HEK293 (cell line): Measurements from ENCODE around the gene CCDC112.

ENCODE experiments used
- CTCF ChIA-PET: fragments of 350-600 bp; formaldehyde crosslinking; extraction: SDS; loops from one replicate; lab custom pipeline; 2021; ENCODE audit warnings: antibody characterized with exemption; lab: Yijun Ruan, JAX
- POLR2A ChIA-PET: fragments of 300-600 bp; formaldehyde crosslinking; extraction: SDS; loops from one replicate; lab custom pipeline; 2020; ENCODE audit warnings: antibody characterized with exemption, inconsistent platforms; lab: Yijun Ruan, JAX
- H3K27ac ChIP-seq: fragments of 200-500 bp; sonication (Bioruptor generic); 2 replicates; pipeline ENCODE4 v1.5.1; 2014; ENCODE audit warnings: low read depth, low read length, control low read depth, inconsistent platforms; ENCODE audit errors: extremely low read depth
- H3K36me3 ChIP-seq, 2 experiments: fragments of 200-500 bp in 1 of 2; sonication (Bioruptor generic) in 1 of 2; 1 replicate in 1 of 2; 2 replicates in 1 of 2; pipeline ENCODE4 v1.5.1; 2014 to 2017; ENCODE audit warnings: inconsistent platforms in 2 of 2, low read length in 2 of 2; ENCODE audit not compliant: control insufficient read depth in 2 of 2, insufficient read depth in 1 of 2
- H3K4me1 ChIP-seq: fragments of 200-500 bp; sonication (Bioruptor generic); 2 replicates; pipeline ENCODE4 v1.5.1; 2014; ENCODE audit warnings: mild to moderate bottlenecking, low read length, inconsistent platforms; ENCODE audit not compliant: control insufficient read depth, insufficient read depth
- H3K4me3 ChIP-seq: 2 replicates; pipeline ENCODE4 v1.5.1; 2011; ENCODE audit warnings: low read depth, mild to moderate bottlenecking, control low read depth, low read length, moderate library complexity
- H3K9me3 ChIP-seq: fragments of 200-500 bp; sonication (Bioruptor generic); 2 replicates; pipeline ENCODE4 v1.5.1; 2014; ENCODE audit warnings: low read depth, low read length, inconsistent platforms; ENCODE audit not compliant: control insufficient read depth, insufficient read depth
- HOXD13 ChIP-seq: sonication (generic); formaldehyde crosslinking; IDR thresholded peaks from 2 replicates; pipeline ENCODE4 v1.8.0; 2022; ENCODE audit warnings: missing genetic modification reagents, borderline replicate concordance
- MZF1 ChIP-seq: fragments of 450-650 bp; formaldehyde crosslinking; IDR thresholded peaks from 2 replicates; pipeline ENCODE4 v1.5.1; 2017; ENCODE audit warnings: missing biosample characterization, missing genetic modification characterization, borderline replicate concordance
- SETDB1 ChIP-seq: IDR thresholded peaks from one replicate; pipeline ENCODE4 v1.6.1; 2017; ENCODE audit warnings: mild to moderate bottlenecking, low read length, moderate library complexity, mixed read lengths; ENCODE audit not compliant: insufficient read length
- ZBTB17 ChIP-seq: fragments of 450-650 bp; formaldehyde crosslinking; IDR thresholded peaks from 2 replicates; pipeline ENCODE4 v1.5.1; 2016; ENCODE audit warnings: missing biosample characterization, missing genetic modification characterization
- ZNF140 ChIP-seq: fragments of 450-650 bp; formaldehyde crosslinking; IDR thresholded peaks from 2 replicates; pipeline ENCODE4 v1.5.1; 2016; ENCODE audit warnings: missing biosample characterization, missing genetic modification characterization
- ZNF2 ChIP-seq: fragments of 450-650 bp; formaldehyde crosslinking; IDR thresholded peaks from 2 replicates; pipeline ENCODE4 v1.5.1; 2016; ENCODE audit warnings: missing biosample characterization, missing genetic modification characterization
- ZNF214 ChIP-seq: fragments of 450-650 bp; formaldehyde crosslinking; IDR thresholded peaks from 2 replicates; pipeline ENCODE4 v1.5.1; 2017; ENCODE audit warnings: missing biosample characterization, mild to moderate bottlenecking, missing genetic modification characterization, borderline replicate concordance
- ZNF391 ChIP-seq: fragments of 450-650 bp; formaldehyde crosslinking; IDR thresholded peaks from 2 replicates; pipeline ENCODE4 v1.5.1; 2016; ENCODE audit warnings: low read depth, missing biosample characterization, missing genetic modification characterization, borderline replicate concordance
- ZNF394 ChIP-seq: fragments of 450-650 bp; formaldehyde crosslinking; IDR thresholded peaks from 2 replicates; pipeline ENCODE4 v1.5.1; 2016; ENCODE audit warnings: missing biosample characterization, missing genetic modification characterization, mild to moderate bottlenecking, moderate library complexity, borderline replicate concordance
- ZNF433 ChIP-seq: fragments of 450-650 bp; formaldehyde crosslinking; IDR thresholded peaks from 2 replicates; pipeline ENCODE4 v1.5.1; 2016; ENCODE audit warnings: missing biosample characterization, missing genetic modification characterization, low read depth
- ZNF544 ChIP-seq: fragments of 450-650 bp; formaldehyde crosslinking; IDR thresholded peaks from 2 replicates; pipeline ENCODE4 v1.5.0; 2017; ENCODE audit warnings: missing biosample characterization, missing genetic modification characterization
- ZNF629 ChIP-seq: fragments of 450-650 bp; formaldehyde crosslinking; IDR thresholded peaks from 2 replicates; pipeline ENCODE4 v1.5.1; 2017; ENCODE audit warnings: missing biosample characterization, missing genetic modification characterization
- ZNF670 ChIP-seq: fragments of 450-650 bp; formaldehyde crosslinking; IDR thresholded peaks from 2 replicates; pipeline ENCODE4 v1.5.1; 2016; ENCODE audit warnings: missing biosample characterization, missing genetic modification characterization, low read depth
- ZNF677 ChIP-seq: fragments of 450-650 bp; IDR thresholded peaks from 2 replicates; pipeline ENCODE4 v1.5.0; 2018; ENCODE audit warnings: missing biosample characterization, mild to moderate bottlenecking, missing genetic modification characterization, moderate library complexity
- TF ChIP-seq, protein P1 (sequence below): fragments of 450-650 bp; formaldehyde crosslinking; IDR thresholded peaks from 2 replicates; pipeline ENCODE4 v1.5.1; 2016; ENCODE audit warnings: missing biosample characterization, missing genetic modification characterization, borderline replicate concordance
- TF ChIP-seq, protein P2 (sequence below): fragments of 450-650 bp; formaldehyde crosslinking; IDR thresholded peaks from 2 replicates; pipeline ENCODE4 v1.5.1; 2017; ENCODE audit warnings: missing biosample characterization, missing genetic modification characterization
- TF ChIP-seq, protein P3 (sequence below): fragments of 450-650 bp; formaldehyde crosslinking; IDR thresholded peaks from 2 replicates; pipeline ENCODE4 v1.5.1; 2016; ENCODE audit warnings: missing biosample characterization, missing genetic modification characterization
- TF ChIP-seq, protein P4 (sequence below): fragments of 450-650 bp; formaldehyde crosslinking; IDR thresholded peaks from 2 replicates; pipeline ENCODE4 v1.5.1; 2016; ENCODE audit warnings: missing biosample characterization, missing genetic modification characterization
- TF ChIP-seq, protein P5 (sequence below): fragments of 450-650 bp; formaldehyde crosslinking; optimal IDR thresholded peaks from 2 replicates; pipeline ENCODE3; 2016; ENCODE audit warnings: missing biosample characterization, mild to moderate bottlenecking, missing genetic modification characterization

Gene CCDC112

DNA sequence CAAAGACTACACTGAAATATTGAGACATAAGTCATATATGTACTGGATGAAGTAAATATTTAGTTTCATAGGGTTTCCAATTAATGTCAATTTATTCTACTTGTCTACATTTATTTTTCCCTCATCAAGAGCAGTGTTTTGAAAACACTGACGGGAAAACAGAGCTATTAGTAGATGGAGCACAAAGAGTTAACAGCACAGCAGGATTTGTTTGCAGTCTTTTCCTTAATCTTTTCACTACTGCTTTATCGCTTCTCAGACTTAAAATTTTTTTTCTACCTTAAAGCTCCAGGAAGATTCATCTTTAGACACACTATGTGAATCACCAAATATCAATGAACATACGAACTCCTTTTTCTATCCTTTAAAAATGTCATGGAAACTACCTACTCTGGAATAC is 59.4 kb downstream of the CCDC112 start (continued):
- TF ChIP-seq, protein P1, sequence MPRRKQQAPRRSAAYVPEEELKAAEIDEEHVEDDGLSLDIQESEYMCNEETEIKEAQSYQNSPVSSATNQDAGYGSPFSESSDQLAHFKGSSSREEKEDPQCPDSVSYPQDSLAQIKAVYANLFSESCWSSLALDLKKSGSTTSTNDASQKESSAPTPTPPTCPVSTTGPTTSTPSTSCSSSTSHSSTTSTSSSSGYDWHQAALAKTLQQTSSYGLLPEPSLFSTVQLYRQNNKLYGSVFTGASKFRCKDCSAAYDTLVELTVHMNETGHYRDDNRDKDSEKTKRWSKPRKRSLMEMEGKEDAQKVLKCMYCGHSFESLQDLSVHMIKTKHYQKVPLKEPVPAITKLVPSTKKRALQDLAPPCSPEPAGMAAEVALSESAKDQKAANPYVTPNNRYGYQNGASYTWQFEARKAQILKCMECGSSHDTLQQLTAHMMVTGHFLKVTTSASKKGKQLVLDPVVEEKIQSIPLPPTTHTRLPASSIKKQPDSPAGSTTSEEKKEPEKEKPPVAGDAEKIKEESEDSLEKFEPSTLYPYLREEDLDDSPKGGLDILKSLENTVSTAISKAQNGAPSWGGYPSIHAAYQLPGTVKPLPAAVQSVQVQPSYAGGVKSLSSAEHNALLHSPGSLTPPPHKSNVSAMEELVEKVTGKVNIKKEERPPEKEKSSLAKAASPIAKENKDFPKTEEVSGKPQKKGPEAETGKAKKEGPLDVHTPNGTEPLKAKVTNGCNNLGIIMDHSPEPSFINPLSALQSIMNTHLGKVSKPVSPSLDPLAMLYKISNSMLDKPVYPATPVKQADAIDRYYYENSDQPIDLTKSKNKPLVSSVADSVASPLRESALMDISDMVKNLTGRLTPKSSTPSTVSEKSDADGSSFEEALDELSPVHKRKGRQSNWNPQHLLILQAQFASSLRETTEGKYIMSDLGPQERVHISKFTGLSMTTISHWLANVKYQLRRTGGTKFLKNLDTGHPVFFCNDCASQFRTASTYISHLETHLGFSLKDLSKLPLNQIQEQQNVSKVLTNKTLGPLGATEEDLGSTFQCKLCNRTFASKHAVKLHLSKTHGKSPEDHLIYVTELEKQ (tag by site-specific recombination): no peak
- TF ChIP-seq ZBTB17 (tag by site-specific recombination): no peak
- TF ChIP-seq, protein P2, sequence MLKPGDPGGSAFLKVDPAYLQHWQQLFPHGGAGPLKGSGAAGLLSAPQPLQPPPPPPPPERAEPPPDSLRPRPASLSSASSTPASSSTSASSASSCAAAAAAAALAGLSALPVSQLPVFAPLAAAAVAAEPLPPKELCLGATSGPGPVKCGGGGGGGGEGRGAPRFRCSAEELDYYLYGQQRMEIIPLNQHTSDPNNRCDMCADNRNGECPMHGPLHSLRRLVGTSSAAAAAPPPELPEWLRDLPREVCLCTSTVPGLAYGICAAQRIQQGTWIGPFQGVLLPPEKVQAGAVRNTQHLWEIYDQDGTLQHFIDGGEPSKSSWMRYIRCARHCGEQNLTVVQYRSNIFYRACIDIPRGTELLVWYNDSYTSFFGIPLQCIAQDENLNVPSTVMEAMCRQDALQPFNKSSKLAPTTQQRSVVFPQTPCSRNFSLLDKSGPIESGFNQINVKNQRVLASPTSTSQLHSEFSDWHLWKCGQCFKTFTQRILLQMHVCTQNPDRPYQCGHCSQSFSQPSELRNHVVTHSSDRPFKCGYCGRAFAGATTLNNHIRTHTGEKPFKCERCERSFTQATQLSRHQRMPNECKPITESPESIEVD (tag by site-specific recombination): no peak

DNA sequence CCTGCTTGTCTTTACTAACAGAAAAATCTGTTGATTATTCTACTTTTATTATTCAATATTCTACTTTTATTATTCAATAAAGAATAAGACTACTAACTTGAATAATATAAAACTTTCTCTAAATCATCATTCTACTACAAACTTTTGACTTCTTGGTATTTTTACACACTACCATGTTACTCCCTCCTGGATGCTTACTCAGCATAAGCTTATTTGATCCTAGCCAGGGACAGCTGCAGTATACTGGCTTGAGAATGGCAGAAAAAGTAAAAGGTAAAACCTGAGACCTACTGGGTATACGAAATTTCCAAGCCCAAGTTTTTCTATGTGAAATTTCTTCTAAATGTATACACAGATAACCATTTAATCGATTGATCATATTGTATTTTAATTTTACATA is 59.9 kb downstream of the CCDC112 start:
- Histone ChIP-seq H3K27ac (no peak overlapping the region), H3K4me3 (no peak overlapping the region)
- POLR2A ChIA-PET: no interaction called here
- TF ChIP-seq ZNF140 (no peak), HOXD13 (CRISPR knock-in tag) (no peak), ZNF433 (tag by site-specific recombination) (no peak), ZNF629 (tag by site-specific recombination) (no peak)
- TF ChIP-seq, all 188 proteins: peak for 0
- CTCF ChIA-PET: no interaction called here
- Histone ChIP-seq H3K9me3 (no peaks in the 10 kb centered on the region), H3K4me1 (no peaks in the 10 kb centered on the region), H3K36me3 (peaks cover 7 to 37% of the 10 kb centered on the region in 2 experiments)

DNA sequence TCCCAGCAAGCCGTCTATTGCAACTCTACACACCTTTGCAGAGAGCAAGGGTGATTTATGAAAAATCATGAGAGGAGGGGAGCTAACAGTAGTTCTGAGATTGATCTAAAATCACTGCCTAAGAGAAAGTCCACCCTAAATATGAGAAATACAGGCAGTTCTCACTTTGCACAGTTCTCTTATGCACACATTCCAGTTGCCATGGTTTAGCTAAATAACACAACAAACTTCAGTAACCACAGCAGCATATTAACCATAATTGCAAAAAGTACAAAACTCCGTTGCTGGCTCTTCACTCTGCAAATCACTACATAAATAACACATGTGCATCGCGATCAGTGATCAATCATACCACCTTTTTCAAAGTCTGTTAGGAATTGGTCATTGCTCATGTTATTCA is 64.9 kb downstream of the CCDC112 start:
- H3K4me1 ChIP-seq: no peaks in the 10 kb centered on the region
- ChIA-PET POLR2A (no interaction called here), CTCF (interaction anchor here (1.8 kb wide), 1 partner anchor 14 kb away, joined by 8 read pairs; no protein-coding TSS in a partner anchor)
- no peak overlapping the region for H3K4me3 ChIP-seq
- H3K9me3 ChIP-seq: no peaks in the 10 kb centered on the region
- H3K36me3 ChIP-seq: peaks cover 10 to 42% of the 10 kb centered on the region in 2 experiments
- no peak overlapping the region for H3K27ac ChIP-seq
- TF ChIP-seq, protein P3, sequence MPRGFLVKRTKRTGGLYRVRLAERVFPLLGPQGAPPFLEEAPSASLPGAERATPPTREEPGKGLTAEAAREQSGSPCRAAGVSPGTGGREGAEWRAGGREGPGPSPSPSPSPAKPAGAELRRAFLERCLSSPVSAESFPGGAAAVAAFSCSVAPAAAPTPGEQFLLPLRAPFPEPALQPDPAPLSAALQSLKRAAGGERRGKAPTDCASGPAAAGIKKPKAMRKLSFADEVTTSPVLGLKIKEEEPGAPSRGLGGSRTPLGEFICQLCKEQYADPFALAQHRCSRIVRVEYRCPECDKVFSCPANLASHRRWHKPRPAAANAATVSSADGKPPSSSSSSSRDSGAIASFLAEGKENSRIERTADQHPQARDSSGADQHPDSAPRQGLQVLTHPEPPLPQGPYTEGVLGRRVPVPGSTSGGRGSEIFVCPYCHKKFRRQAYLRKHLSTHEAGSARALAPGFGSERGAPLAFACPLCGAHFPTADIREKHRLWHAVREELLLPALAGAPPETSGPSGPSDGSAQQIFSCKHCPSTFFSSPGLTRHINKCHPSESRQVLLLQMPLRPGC (tag by site-specific recombination): no peak
- TF ChIP-seq, protein P4, sequence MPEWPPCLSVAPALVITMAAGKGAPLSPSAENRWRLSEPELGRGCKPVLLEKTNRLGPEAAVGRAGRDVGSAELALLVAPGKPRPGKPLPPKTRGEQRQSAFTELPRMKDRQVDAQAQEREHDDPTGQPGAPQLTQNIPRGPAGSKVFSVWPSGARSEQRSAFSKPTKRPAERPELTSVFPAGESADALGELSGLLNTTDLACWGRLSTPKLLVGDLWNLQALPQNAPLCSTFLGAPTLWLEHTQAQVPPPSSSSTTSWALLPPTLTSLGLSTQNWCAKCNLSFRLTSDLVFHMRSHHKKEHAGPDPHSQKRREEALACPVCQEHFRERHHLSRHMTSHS (tag by site-specific recombination): no peak
- TF ChIP-seq ZNF214 (tag by site-specific recombination) (no peak), MZF1 (tag by site-specific recombination) (no peak), ZNF394 (tag by site-specific recombination) (no peak), ZNF544 (tag by site-specific recombination) (no peak), ZNF2 (tag by site-specific recombination) (no peak), SETDB1 (no peak), ZNF677 (tag by site-specific recombination) (no peak), ZNF391 (tag by site-specific recombination) (no peak), ZNF670 (tag by site-specific recombination) (no peak)
- TF ChIP-seq, protein P5, sequence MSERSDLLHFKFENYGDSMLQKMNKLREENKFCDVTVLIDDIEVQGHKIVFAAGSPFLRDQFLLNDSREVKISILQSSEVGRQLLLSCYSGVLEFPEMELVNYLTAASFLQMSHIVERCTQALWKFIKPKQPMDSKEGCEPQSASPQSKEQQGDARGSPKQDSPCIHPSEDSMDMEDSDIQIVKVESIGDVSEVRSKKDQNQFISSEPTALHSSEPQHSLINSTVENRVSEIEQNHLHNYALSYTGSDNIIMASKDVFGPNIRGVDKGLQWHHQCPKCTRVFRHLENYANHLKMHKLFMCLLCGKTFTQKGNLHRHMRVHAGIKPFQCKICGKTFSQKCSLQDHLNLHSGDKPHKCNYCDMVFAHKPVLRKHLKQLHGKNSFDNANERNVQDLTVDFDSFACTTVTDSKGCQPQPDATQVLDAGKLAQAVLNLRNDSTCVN (tag by site-specific recombination): no peak
